ENCODE results near the gene IKZF3. TPM values are rescaled to one million over a fixed set of nuclear protein-coding genes. Genes with fewer than 3 reads are reported as not detected.

Gene IKZF3
- polyA plus RNA-seq, 1 donor (not counting 4 experiments of a cell fraction or from before 2014, with no cell fraction given) = not detected

DNA sequence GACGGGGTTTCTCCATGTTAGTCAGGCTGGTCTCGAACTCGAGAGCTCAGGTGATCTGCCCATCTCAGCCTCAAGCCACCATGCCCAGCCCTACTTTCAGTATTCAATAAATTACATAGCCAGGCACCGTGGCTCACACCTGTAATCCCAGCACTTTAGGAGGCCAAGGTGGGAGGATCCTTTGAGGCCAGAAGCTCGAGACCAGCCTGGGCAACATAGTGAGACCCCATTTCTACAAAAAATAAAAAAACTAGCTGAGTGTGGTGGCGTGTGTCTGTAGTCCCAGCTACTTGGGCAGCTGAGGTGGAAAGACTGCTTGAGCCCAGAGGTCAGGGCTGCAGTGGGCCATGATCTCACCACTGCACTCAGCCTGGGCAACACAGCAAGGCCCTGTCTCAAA is 142.0 kb downstream of the IKZF3 start:
- H3K36me3 ChIP-seq (ENCODE audit: control insufficient read depth in 2 of 2, extremely low read depth in 1 of 2, insufficient read depth in 2 of 2, low read length in 2 of 2) = peaks cover 23 to 24% of the 10 kb centered on the region in 2 experiments
- no peak for DNase-seq (ENCODE audit: low read depth, low spot score)

DNA sequence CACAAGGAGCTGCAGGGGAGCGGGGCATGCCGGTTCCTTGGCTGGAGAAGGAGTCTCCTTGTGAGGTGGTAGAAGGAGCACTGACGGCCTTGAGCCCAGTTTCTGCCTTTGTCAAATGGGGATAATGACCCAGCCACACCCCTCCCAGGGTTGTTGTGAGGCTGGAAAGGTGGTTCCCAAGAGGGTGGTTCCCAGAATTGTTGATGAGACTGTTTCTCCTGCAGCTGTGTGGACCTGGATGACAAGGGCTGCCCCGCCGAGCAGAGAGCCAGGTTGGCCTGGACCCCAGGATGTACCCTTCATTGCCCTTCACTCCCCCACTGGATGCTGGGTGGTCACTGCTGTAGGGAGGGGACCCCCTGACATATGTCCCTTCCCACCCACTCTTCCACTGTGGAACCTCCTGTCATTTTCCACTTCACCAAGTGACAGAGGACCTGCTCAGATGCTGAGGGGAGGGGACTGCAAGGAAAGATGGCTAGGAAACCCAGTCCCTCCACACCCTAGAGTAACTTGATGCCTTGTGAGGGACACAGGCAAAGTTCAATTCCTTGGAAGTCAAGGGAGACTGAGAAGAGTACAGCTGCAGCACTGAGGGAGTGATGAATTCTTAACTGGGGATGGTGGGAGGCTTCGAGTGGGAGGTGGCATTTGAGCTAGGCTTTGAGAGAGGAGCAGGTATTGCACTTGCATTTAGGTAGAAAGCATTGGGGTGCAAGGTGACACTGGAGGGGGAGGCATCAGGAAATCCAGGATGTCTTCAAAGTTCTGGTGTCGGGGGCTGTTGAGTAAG is 144.4 kb downstream of the IKZF3 start:
- no peak for FAIRE-seq
- dilution Hi-C loops (cut with MboI; ENCODE audit: extremely low pct_ligation_motif_present, low sequenced_read_pairs) = no loop called here
- peaks cover 14% of the 10 kb centered on the region for H3K4me1 ChIP-seq (ENCODE audit: control insufficient read depth, extremely low read depth, insufficient read depth, low read length)
- H3K9me3 ChIP-seq (ENCODE audit: control insufficient read depth, low read depth, low read length) = no peaks in the 10 kb centered on the region
- TF ChIP-seq EZH2 (IDR thresholded peaks at IDR 0.05; ENCODE audit: low read length) = no peak
- TF ChIP-seq, protein P1, sequence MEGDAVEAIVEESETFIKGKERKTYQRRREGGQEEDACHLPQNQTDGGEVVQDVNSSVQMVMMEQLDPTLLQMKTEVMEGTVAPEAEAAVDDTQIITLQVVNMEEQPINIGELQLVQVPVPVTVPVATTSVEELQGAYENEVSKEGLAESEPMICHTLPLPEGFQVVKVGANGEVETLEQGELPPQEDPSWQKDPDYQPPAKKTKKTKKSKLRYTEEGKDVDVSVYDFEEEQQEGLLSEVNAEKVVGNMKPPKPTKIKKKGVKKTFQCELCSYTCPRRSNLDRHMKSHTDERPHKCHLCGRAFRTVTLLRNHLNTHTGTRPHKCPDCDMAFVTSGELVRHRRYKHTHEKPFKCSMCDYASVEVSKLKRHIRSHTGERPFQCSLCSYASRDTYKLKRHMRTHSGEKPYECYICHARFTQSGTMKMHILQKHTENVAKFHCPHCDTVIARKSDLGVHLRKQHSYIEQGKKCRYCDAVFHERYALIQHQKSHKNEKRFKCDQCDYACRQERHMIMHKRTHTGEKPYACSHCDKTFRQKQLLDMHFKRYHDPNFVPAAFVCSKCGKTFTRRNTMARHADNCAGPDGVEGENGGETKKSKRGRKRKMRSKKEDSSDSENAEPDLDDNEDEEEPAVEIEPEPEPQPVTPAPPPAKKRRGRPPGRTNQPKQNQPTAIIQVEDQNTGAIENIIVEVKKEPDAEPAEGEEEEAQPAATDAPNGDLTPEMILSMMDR (optimal IDR thresholded peaks at IDR 0.05 in 1 of 3, IDR thresholded peaks at IDR 0.05 in 1 of 3, conservative IDR thresholded peaks at IDR 0.05 in 1 of 3; ENCODE audit: extremely low read depth in 1 of 3, insufficient read depth in 2 of 3, low read length in 3 of 3) = no peak
- H3K27ac ChIP-seq (ENCODE audit: control insufficient read depth, insufficient read depth, low read length) = no peak overlapping the region
- no peak overlapping the region for H2AFZ ChIP-seq (ENCODE audit: control insufficient read depth, low read length)
- H3K36me3 ChIP-seq (ENCODE audit: control insufficient read depth in 2 of 2, extremely low read depth in 1 of 2, insufficient read depth in 2 of 2, low read length in 2 of 2) = peaks cover 19% of the 10 kb centered on the region in 2 experiments
- H4K20me1 ChIP-seq (ENCODE audit: control insufficient read depth, extremely low read depth, insufficient read depth, low read length) = no peaks in the 10 kb centered on the region
- no peak overlapping the region for H3K4me2 ChIP-seq (ENCODE audit: control insufficient read depth, extremely low read depth, insufficient read depth, low read depth, low read length)
- no peaks in the 10 kb centered on the region for H3K9me1 ChIP-seq (ENCODE audit: control insufficient read depth, extremely low read depth, insufficient read depth, low read length)
- DNase-seq (ENCODE audit: low read depth, low spot score) = no peak
- H3K27me3 ChIP-seq (ENCODE audit: control insufficient read depth, extremely low read depth, insufficient read depth, low read length) = no peaks in the 10 kb centered on the region
- no peak overlapping the region for H3K4me3 ChIP-seq (ENCODE audit: control insufficient read depth in 2 of 3, extremely low read depth in 1 of 3, insufficient read depth in 2 of 3, low read depth in 1 of 3, low read length in 3 of 3)
- no peak overlapping the region for H3K9ac ChIP-seq (ENCODE audit: control insufficient read depth, extremely low read depth, insufficient read depth, low read length)
- H3K79me2 ChIP-seq (ENCODE audit: control insufficient read depth, insufficient read depth, low read length) = no peaks in the 10 kb centered on the region

More for the DNA sequence above, 142.0 kb downstream of the IKZF3 start:
- FAIRE-seq = no peak
- Histone ChIP-seq H3K79me2 (ENCODE audit: control insufficient read depth, insufficient read depth, low read length) (no peaks in the 10 kb centered on the region), H4K20me1 (ENCODE audit: control insufficient read depth, extremely low read depth, insufficient read depth, low read length) (no peaks in the 10 kb centered on the region), H3K27me3 (ENCODE audit: control insufficient read depth, extremely low read depth, insufficient read depth, low read length) (no peaks in the 10 kb centered on the region), H3K4me1 (ENCODE audit: control insufficient read depth, extremely low read depth, insufficient read depth, low read length) (peaks cover 5% of the 10 kb centered on the region), H3K9ac (ENCODE audit: control insufficient read depth, extremely low read depth, insufficient read depth, low read length) (no peak overlapping the region), H3K9me1 (ENCODE audit: control insufficient read depth, extremely low read depth, insufficient read depth, low read length) (peaks cover 2% of the 10 kb centered on the region), H3K4me2 (ENCODE audit: control insufficient read depth, extremely low read depth, insufficient read depth, low read depth, low read length) (no peak overlapping the region), H2AFZ (ENCODE audit: control insufficient read depth, low read length) (no peak overlapping the region), H3K9me3 (ENCODE audit: control insufficient read depth, low read depth, low read length) (no peaks in the 10 kb centered on the region), H3K27ac (ENCODE audit: control insufficient read depth, insufficient read depth, low read length) (no peak overlapping the region), H3K4me3 (ENCODE audit: control insufficient read depth in 2 of 3, extremely low read depth in 1 of 3, insufficient read depth in 2 of 3, low read depth in 1 of 3, low read length in 3 of 3) (no peak overlapping the region)
- TF ChIP-seq EZH2 (IDR thresholded peaks at IDR 0.05; ENCODE audit: low read length) = no peak
- TF ChIP-seq, protein P1 (optimal IDR thresholded peaks at IDR 0.05 in 1 of 3, IDR thresholded peaks at IDR 0.05 in 1 of 3, conservative IDR thresholded peaks at IDR 0.05 in 1 of 3; ENCODE audit: extremely low read depth in 1 of 3, insufficient read depth in 2 of 3, low read length in 3 of 3) = no peak
- dilution Hi-C loops (cut with MboI; ENCODE audit: extremely low pct_ligation_motif_present, low sequenced_read_pairs) = no loop called here

Data from keratinocyte (primary cell).